HG02588 (cell line): ENCODE data around the gene RASGRP4.
"Not testable (repeated sequence)": the region's sequence is repeated elsewhere in the genome, so short reads cannot be mapped to it uniquely, and the experiment has no call there.

Experiments
- ATAC-seq: cut with Tn5 transposase; IDR thresholded peaks from one replicate; pipeline ENCODE4 v1.9.1; 2021; ENCODE audit warnings: mild to moderate bottlenecking, moderate library complexity; ENCODE audit not compliant: unreplicated experiment

Gene RASGRP4, protein sequence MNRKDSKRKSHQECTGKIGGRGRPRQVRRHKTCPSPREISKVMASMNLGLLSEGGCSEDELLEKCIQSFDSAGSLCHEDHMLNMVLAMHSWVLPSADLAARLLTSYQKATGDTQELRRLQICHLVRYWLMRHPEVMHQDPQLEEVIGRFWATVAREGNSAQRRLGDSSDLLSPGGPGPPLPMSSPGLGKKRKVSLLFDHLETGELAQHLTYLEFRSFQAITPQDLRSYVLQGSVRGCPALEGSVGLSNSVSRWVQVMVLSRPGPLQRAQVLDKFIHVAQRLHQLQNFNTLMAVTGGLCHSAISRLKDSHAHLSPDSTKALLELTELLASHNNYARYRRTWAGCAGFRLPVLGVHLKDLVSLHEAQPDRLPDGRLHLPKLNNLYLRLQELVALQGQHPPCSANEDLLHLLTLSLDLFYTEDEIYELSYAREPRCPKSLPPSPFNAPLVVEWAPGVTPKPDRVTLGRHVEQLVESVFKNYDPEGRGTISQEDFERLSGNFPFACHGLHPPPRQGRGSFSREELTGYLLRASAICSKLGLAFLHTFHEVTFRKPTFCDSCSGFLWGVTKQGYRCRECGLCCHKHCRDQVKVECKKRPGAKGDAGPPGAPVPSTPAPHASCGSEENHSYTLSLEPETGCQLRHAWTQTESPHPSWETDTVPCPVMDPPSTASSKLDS

DNA sequence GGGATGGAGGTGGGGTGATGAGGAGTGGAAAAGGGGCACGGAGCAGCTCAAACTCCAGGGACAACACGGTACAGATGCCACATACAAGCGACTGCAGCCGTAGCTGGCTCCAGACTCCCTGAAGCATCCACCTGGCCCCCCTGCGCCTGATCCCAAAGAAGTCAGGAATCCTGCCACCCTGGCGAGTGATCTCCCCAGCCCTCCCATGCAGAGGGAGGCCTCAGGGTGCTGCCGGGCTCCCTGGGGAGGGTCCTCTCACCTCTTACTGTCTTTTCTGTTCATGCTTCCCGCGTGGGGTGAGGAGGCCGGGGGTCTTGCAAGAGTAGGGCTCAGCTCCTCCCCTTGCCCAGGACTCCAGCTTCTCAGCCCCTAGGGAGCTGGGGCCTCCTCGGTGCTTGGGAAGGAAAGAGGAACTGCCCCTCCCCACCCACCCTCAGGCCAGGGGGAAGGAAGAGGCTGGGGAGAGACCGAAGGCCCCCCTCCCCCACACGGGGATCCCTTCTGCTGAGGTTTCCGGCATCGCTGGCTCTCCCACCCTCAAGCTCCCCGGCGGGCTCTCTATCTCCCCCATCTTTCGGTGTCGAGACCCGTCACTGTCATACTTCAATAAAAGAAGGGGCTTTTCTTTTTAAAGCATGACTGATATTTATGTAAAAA, at the start of gene RASGRP4:
TSS of gene RASGRP4 (minus strand) at position 410 of the 657 bp plus-strand sequence. CDS start at position 282, 128 bp downstream.
- ATAC-seq, result no peak

DNA sequence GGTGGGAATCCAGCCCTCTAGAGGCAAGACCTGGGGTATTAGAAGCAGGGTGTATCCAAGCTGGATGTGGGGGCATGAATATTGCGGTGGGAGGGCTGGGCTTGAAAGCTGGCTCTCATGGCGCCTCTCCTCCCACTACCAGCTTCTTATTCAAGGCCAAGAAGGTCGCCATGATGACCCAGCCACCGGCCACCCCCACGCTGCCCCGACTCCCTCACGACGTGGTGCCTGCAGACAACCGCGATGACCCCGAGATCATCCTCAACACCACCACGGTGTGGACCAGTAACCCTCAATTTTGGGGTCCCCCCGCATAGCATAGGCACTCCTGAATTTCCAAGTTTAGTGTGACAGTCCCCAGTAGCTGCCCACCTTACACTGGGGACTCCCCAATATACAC, 49.2 kb upstream of the RASGRP4 start:
- ATAC-seq, result no peak

DNA sequence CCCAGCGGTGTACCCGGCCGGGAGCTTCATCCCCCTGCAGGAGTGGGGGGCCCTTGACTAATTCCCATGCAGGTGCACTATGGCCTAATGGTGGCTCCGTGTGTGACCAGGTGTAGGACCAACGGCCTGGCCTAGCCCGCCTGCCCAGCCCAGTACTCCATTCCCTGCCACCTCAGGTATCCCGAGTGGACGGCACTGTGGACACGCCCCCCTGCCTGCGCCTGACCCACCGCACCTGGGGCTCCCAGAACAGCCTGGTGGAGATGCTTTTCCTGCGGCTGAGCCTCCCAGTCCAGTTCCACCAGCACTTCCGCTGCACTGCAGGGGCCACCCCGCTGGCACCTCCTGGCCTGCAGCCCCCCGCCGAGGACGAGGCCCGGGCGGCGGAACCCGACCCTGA, 47.2 kb upstream of the RASGRP4 start:
- no peak for ATAC-seq

DNA sequence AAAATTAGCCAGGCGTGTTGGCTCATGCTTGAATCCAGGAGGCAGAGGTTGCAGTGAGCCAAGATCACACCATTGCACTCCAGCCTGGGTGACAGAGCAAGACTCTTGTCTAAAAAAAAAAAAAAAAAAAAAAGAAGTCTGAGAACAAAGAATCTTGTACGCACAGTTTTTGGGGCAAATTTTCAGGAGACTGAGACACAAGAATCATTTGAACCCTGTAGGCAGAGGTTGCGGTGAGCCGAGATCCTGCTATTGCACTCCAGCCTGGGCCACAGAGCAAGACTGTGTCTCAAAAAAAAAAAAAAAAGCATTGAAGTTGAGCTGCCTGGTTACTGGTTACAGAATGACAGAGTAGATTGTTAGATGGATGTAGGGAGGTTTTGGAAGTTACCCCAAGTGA, 46.7 kb upstream of the RASGRP4 start:
- ATAC-seq, result not testable (repeated sequence)

DNA sequence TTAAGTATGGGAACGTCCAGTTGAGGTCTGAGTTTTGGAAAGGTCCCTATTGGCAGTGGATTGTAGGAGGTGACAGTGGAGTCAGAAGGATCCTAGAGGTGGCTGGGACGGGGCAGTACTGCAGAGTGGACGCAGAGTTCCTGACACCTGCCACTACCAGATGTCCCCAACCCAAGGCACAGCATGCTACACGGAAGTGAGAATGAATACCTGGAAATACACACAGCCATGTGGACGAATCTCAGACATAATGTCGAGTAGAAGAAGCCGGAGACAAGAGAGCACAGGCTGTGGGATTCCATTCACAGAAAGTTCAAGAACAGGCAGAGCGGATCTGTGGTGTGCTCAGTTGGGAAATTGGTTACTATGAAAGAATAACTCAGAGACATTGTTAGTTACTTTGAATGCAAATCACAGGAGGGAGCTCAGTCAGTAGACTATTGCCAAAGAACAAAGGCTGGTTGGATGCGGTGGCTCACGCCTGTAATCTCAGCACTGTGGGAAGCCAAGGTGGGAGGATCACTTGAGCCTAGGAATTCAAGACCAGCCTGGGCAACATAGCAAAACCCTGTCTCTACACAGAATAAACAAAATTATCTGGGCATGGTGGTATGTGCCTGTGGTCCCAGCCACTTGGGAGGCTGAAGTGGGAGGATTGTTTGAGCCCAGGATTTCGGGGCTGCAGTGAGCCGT, 44.9 kb upstream of the RASGRP4 start:
- ATAC-seq, result no peak

DNA sequence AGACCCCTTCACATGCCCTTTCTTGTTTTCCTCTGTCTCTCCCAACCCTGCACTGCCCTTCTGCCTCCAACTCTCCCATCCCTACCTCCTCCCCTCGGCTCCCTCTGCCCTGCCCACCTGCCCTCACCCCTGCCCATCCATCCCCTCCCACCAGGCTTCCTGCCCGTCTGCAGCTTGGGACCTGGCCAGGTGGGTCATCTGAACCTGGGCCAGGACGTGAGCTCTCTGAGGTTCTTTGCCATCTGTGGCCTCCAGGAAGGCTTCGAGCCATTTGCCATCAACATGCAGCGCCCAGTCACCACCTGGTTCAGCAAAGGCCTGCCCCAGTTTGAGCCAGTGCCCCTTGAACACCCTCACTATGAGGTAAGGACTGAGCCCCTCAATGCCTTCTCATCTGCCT, 43.1 kb upstream of the RASGRP4 start:
- ATAC-seq, result no peak

DNA sequence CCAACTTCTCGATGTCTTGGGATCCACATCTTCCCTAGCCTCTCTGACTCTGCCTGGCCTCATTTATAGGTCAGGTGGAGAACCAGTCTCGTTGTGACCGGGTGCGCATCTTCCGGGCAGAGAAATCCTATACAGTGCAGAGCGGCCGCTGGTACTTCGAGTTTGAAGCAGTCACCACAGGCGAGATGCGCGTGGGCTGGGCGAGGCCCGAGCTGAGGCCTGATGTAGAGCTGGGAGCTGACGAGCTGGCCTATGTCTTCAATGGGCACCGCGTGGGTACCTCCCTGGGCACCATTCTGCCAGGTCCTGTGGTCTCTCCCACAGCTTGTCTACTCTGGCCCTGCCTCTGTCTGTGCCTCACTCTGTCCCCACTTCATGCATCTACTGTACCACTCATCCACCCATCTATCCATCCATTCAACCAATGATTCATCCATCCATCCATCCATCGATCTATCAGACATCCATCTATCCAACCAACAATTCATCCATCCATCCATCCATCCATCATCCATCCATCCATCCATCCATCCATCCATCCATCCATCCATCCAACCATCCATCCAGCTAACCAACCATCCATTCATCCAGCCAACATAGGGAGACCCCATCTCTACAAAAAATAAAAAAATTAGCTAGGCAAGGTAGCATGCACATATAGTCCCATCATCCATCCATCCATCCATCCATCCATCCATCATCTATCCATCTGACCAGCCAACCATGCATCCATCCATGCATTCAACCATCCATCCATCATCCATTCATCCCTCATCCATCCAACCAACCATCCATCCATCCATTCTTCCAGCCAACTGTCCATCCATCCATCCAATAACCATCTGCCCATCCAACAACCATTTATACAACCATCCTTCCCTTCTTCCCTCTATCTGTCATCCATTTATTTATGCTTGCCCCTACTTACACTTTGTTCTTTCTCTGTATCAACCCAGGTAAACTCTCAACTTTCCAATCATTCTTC, 41.8 kb upstream of the RASGRP4 start:
- no peak for ATAC-seq

DNA sequence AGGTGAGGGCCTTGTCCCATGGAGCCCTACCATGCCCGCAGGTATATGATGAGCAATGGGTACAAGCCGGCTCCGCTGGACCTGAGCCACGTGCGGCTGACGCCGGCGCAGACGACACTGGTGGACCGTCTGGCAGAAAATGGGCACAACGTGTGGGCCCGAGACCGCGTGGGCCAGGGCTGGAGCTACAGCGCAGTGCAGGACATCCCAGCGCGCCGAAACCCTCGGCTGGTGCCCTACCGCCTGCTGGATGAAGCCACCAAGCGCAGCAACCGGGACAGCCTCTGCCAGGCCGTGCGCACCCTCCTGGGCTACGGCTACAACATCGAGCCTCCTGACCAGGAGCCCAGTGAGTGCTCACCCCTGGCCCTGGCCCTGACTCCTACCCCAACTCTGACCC, 40.0 kb upstream of the RASGRP4 start:
- ATAC-seq, result no peak

DNA sequence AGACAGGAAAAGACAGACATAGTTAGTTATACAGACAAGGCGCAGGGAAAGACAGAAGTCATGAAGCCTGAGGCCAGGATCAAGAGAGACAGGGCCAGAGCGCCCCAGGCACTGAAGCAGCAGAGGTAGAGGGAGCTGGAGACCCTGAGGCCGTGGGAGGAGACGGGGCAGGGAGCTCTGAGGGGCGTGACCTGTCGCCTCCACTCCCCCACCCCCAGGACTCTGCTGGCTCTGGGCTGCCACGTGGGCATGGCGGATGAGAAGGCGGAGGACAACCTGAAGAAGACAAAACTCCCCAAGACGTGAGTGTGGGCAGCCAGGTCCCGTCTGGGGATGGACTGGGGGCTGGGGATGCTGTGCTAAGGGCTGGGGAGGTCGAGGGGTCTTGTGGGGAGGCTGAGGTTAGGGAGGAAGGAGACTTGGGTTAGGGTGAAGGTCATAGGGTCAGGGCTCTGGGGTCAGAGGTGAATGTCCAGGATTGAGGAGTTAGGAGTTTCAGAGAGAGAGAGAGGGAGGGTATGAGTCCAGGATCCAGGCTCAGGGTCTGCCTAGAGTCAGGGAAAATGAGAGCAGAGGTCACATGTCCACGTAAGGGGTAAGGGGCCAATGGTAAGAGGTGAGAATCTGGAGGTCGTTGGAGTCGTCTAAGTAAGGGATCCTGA, 38.5 kb upstream of the RASGRP4 start:
- no peak for ATAC-seq

DNA sequence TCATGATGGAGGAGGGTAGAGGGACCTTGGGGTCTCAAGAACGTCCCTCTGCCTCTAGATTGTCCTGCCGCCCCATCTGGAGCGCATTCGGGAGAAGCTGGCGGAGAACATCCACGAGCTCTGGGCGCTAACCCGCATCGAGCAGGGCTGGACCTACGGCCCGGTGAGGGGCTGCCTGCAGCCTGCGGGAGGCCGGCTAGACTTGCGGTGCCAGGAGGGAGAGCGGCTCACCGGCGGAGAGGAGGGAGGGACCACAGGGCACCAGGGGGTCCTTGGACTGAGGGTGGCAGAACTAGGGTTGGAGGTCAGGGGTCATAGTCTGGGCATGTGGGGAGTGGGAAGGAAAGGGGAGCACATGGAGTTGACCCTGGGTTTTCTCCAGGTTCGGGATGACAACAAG, 37.3 kb upstream of the RASGRP4 start:
- ATAC-seq, result no peak

DNA sequence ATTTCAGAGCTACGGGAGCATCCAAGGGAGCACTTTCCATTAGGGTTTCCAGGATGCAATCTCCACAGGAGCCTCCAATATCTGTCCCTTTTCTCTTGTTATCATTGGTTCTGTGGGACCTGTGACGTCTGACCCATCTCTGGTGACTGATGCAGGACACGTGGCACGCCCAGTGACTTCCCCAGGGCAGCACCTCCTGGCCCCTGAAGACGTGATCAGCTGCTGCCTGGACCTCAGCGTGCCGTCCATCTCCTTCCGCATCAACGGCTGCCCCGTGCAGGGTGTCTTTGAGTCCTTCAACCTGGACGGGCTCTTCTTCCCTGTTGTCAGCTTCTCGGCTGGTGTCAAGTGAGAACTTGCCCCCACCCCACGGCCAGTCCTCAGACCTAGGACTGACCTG, 33.0 kb upstream of the RASGRP4 start:
- no peak for ATAC-seq

DNA sequence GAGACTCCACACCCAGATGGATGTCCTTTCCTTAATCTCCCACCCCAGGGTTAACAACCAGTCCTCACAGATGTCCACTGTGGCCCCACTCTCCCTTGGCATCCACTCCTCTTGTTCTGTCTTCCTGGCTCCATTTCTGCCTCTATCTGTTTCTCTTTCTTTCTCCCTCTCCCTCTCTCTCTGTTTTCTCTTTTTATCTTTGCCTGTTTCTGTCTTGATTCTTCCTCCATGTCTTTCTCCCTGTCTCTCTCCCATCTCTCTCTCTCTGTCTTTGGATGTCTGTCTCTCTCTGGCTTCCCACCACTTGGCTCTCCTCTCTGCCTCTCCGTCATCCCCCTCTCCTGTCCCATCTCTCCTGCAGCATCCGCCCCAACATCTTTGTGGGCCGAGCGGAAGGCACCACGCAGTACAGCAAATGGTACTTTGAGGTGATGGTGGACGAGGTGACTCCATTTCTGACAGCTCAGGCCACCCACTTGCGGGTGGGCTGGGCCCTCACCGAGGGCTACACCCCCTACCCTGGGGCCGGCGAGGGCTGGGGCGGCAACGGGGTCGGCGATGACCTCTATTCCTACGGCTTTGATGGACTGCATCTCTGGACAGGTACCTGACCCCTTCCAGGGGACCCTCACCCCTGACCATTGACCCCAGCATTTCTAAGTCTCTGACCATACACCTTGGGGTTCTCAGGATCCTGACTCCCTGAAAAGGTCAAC, 31.8 kb upstream of the RASGRP4 start:
- no peak for ATAC-seq

DNA sequence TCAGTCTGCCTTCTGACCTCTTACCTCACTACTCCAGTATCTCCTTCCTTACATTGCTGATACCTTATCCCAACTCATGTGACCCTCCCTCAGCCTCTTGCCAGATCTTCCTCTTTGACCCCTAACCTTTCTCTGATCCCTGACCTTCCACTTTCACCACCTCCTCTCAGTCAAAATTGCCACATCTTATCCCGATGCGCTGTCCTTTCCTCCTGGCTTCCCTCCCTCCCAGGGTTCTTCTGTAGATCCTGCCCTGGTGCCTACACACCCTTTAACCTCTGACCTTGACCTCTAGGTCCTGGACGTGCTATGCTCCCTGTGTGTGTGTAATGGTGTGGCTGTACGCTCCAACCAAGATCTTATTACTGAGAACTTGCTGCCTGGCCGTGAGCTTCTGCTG, 31.2 kb upstream of the RASGRP4 start:
- no peak for ATAC-seq

DNA sequence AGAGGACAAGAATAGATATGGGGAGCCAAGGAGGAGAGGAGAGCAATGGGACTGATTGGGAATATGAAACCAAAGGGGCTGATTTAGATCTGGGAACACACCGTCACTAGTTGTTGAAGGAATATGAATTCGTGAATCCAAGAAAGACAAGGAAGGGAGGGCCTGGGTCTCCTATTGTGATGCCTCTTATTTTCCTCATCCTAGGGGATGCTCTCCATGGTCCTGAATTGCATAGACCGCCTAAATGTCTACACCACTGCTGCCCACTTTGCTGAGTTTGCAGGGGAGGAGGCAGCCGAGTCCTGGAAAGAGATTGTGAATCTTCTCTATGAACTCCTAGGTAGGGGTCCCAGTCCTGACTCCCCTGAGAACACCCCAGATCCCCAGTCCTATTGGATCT, 29.0 kb upstream of the RASGRP4 start:
- ATAC-seq, result no peak

DNA sequence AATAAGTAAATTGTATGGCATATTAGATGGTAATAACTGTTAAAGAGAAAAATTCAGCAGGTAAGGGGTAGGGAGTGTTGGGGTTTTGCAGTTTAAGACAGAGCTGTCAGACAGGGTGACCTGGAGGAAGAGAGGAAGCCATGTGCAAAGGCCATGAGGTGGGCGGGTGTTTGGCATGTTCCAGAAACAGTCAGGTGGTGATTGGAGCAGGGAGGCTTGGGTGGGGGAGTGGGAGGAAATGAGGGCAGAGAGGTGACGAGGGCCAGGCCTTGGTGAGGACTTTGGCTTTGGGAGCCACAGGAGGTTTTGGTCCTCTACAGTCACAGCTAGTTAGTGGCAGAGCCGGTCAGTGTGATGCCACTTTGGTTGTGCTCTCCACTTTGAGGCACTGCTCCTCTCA, 27.6 kb upstream of the RASGRP4 start:
- no peak for ATAC-seq

DNA sequence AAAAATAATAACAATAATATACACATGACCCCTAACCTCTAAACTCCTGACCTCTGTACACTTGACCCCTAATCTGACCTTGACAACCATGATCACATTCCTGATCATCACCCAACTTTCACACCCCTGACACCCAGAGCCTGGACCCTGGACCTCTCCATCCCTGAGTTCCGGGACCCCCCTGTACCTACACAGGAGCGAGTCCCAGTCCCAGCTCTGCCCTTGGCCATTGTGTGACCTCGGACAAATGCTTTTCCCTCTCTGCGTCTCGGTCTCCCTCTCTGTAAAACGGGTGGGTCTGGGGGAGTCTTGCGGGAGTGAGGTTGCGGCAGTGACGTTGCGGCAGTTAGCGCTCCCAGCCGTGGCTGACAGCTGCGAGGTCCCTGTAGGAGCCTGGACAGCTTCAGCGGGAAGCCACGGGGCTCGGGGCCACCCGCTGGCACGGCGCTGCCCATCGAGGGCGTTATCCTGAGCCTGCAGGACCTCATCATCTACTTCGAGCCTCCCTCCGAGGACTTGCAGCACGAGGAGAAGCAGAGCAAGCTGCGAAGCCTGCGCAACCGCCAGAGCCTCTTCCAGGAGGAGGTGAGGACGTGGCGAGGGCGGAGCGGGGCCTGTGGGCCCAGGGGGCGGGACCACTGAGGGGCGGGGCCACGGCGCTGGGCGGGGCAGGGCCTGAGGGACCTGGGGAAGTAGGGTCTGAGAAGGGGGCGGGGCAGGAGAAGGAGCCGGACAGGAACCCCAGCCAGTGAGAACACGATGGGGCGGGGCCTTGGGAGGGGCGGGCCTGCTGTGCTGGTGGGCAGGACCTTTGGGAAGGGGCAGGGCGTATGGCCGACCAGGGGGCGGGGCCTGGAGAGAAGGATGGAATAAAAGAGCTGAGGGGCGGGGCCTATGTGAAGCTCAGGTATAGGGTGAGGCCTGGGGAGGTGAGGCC, 26.7 kb upstream of the RASGRP4 start:
- ATAC-seq, result no peak

DNA sequence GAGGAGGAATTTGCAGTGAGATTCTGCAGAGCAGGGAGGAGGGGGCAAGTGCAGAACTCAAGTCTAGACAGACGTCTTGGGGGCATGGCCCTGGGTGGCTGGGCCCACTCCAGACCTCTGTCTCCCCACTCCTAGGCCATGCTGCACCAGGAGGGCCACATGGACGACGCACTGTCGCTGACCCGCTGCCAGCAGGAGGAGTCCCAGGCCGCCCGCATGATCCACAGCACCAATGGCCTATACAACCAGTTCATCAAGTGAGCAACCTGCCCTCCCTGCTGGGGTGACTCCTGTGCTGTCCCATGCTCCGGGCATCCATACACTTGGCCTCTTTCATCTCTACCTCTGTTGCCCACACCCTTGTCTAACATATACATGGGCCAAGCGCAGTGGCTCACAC, 25.6 kb upstream of the RASGRP4 start:
- ATAC-seq, result no peak

DNA sequence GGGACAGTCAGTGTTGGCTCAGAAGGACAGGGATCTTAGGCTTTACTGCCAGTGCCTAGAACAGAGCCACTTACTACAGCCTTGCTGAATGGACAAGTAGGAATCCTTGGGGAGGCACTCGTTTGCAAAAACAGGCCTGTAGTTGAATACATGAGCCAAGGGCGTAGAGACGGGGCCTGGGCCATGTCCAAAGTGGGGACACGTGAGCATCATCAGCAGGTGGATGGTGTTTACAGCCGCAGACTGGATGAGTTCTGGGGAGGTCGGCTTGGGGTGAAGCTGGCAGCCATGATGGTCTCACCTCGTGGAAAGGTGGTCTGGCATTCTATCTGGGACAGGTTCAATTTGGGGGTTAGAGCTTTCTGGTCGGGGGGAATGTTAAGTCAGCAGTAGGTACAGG, 25.0 kb upstream of the RASGRP4 start:
- no peak for ATAC-seq
